SK-N-SH (cell line): ENCODE results near the gene KIAA1549.

Experiments used
- ELF1 ChIP-seq: IDR thresholded peaks from 2 replicates; pipeline ENCODE4 v1.4.0; 2012
- EP300 ChIP-seq, 2 experiments: IDR thresholded peaks; 2 replicates each; pipeline versions ENCODE4 v1.4.0 to v1.6.1; 2012; ENCODE audit warnings: borderline replicate concordance in 1 of 2, low read depth in 1 of 2, low read length in 1 of 2
- EZH2phosphoT487 ChIP-seq: fragments of 200-600 bp; sonication (generic); IDR thresholded peaks from 2 replicates; pipeline ENCODE4 v1.6.1; 2017; ENCODE audit warnings: low read depth, mixed run types, mild to moderate bottlenecking, antibody characterized with exemption, moderate library complexity, borderline replicate concordance
- GABPA ChIP-seq: IDR thresholded peaks from 2 replicates; pipeline ENCODE4 v1.4.0; 2012; ENCODE audit warnings: low read depth, mild to moderate bottlenecking
- NRF1 ChIP-seq: IDR thresholded peaks from 2 replicates; pipeline ENCODE4 v1.6.1; 2012; ENCODE audit warnings: low read depth, mild to moderate bottlenecking, low read length
- POLR2AphosphoS5 ChIP-seq: IDR thresholded peaks from 2 replicates; pipeline ENCODE4 v1.6.1; 2012; ENCODE audit warnings: low read depth, low read length
- RCOR1 ChIP-seq: fragments of 150-350 bp; IDR thresholded peaks from 2 replicates; pipeline ENCODE4 v1.6.1; 2017; ENCODE audit warnings: antibody characterized with exemption, low read length
- RFX5 ChIP-seq: IDR thresholded peaks from 2 replicates; pipeline ENCODE4 v1.6.1; 2012; ENCODE audit warnings: mild to moderate bottlenecking, improper control_type of control experiment, low read length
- TF ChIP-seq, protein P1 (sequence below): fragments of 200-600 bp; sonication (generic); IDR thresholded peaks from 2 replicates; pipeline ENCODE4 v1.6.1; 2017; ENCODE audit warnings: antibody characterized with exemption, mild to moderate bottlenecking, moderate library complexity
- TF ChIP-seq, protein P2 (sequence below): IDR thresholded peaks from 2 replicates; pipeline ENCODE4; 2012

- TF ChIP-seq, protein P1, sequence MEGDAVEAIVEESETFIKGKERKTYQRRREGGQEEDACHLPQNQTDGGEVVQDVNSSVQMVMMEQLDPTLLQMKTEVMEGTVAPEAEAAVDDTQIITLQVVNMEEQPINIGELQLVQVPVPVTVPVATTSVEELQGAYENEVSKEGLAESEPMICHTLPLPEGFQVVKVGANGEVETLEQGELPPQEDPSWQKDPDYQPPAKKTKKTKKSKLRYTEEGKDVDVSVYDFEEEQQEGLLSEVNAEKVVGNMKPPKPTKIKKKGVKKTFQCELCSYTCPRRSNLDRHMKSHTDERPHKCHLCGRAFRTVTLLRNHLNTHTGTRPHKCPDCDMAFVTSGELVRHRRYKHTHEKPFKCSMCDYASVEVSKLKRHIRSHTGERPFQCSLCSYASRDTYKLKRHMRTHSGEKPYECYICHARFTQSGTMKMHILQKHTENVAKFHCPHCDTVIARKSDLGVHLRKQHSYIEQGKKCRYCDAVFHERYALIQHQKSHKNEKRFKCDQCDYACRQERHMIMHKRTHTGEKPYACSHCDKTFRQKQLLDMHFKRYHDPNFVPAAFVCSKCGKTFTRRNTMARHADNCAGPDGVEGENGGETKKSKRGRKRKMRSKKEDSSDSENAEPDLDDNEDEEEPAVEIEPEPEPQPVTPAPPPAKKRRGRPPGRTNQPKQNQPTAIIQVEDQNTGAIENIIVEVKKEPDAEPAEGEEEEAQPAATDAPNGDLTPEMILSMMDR = no peak
- no peak for TF ChIP-seq POLR2AphosphoS5
- TF ChIP-seq, protein P2, sequence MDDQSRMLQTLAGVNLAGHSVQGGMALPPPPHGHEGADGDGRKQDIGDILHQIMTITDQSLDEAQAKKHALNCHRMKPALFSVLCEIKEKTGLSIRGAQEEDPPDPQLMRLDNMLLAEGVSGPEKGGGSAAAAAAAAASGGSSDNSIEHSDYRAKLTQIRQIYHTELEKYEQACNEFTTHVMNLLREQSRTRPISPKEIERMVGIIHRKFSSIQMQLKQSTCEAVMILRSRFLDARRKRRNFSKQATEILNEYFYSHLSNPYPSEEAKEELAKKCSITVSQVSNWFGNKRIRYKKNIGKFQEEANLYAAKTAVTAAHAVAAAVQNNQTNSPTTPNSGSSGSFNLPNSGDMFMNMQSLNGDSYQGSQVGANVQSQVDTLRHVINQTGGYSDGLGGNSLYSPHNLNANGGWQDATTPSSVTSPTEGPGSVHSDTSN = no peak
- TF ChIP-seq EP300 (IDR thresholded peaks at IDR 0.05; ENCODE audit: borderline replicate concordance in 1 of 2, low read depth in 1 of 2, low read length in 1 of 2) = no peak
- TF ChIP-seq GABPA = no peak
- no peak for TF ChIP-seq NRF1
- TF ChIP-seq EZH2phosphoT487 = no peak
- no peak for TF ChIP-seq ELF1
- TF ChIP-seq RFX5 = no peak
- no peak for TF ChIP-seq RCOR1
Observed at GRCh38 chr7:138929969-138930368, 51.2 kb downstream of the KIAA1549 start.
